DOHH2 (cell line): ENCODE data around the gene PIGX.

Source experiments
- CTCF ChIP-seq: fragments of 200-600 bp; sonication (generic); IDR thresholded peaks from one replicate; pipeline ENCODE4 v1.5.1; 2014; ENCODE audit warnings: antibody characterized with exemption, mild to moderate bottlenecking, low read depth, low read length; ENCODE audit not compliant: poor library complexity, severe bottlenecking
- EZH2phosphoT487 ChIP-seq: fragments of 200-600 bp; sonication (generic); IDR thresholded peaks from 2 replicates; pipeline ENCODE4 v1.6.1; 2017; ENCODE audit warnings: borderline replicate concordance, mild to moderate bottlenecking, antibody characterized with exemption, low read length, moderate library complexity, mixed read lengths

GRCh38 chr3:196736670-196737374, 24.6 kb downstream of the PIGX start:
- TF ChIP-seq CTCF: no peak
- no peak for TF ChIP-seq EZH2phosphoT487
